Left renal pelvis (tissue), 4 donors: ENCODE measurements around the gene SELENOK. TPM values are rescaled to one million over a fixed set of nuclear protein-coding genes. Genes with fewer than 3 reads are reported as not detected.

Source experiments
- DNase-seq, 4 donors: peaks; one replicate each; pipeline ENCODE4 v3.0.0-alpha.2; 2013; ENCODE audit warnings: low read depth in 4 of 4, low spot score in 3 of 4
- polyA plus RNA-seq, 4 donors: library from polyadenylated mRNA; unstranded; fragments of 120-200 nt; gene quantifications; one replicate each; pipeline ENCODE4 v1.2.1, GENCODE V29; 2013; ENCODE audit not compliant: insufficient read length in 4 of 4

SELENOK gene
- polyA plus RNA-seq, 4 donors: 61.9 to 85.7 (median 75.6) TPM

DNA sequence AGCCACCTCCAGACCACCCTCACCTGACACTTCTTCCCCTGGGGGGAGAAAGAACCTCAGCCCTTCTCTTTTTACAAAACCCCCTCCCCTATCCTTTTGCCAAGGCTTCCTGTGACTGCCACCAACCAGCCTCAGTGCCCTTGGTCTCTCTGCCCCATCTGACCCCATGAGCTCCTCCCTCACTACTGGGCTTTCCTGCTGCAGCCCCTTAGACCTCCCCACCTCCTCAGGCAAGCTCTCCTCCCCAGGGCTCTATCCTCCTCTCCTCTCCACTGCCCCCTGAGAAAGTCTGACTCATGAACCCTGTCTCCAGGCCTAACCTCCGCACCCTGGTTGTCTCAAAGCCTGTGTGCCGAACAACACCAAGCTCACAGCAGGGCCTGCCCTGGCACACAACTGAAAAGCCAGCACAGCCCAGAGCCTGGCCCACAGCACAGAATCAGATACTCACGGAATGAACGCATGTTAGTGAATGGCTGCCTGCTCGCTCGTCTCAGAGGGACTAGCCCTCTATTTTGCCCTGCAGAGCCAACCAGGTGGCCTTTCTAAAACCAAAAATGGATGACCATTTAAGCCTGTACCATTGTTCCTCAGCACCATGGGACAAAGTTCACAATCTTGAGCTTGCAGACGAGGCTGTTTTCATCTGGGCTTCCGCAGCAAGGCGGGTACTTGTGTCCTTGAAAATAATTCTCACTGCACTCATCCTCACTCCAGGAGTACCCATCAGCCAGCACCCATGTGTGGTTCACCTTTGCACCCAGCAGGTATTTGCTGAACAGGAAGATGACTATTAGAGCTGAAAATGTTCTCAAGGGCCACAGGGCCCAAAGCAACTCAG lies 47.2 kb downstream of the SELENOK start:
- no peak for DNase-seq

DNA sequence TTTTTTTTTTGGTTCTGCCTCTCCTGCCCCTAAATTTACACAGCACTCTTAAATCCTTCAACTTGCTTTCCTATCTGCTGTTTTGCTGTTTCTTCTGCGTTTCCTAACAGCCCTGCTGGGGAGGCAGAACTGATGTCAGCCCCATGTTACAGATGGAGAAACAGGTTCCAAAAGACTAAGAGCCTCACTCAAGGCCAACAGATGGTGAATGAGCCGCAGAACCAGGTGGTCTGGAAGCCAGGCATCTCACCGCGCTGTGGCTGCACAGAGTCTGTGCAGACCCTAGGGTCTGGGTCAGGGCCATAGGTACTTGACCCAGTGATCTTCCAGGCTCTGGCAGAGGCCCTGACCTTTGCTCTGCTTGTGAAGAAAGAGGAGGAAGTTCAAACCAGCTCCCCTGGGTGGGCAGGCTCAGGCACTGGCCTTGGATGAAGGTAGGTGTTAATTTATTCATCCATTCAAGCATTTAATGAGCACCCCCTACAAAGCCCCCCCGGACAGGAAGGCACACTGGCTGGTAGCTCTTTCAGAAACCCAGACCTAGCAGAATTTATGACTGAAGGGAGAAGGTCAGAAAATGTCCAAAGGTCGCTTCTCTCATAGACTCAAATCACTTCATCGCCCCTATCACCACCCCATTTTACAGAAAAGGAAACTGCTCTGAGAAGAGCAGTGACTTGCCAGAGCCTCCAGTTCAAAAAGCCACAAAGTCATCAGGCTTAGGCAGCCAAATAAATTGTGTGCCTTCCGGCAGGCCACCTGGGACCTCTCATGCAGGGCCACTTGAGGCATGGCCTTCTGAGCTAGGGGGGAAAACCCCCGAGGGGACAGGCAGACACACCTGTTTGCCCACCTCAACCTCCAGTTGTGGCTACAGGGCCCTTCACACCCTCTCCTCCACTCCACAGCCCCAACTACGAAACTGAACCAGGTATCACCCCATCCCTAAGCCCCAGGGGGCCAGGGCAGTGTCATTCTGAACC lies 48.2 kb downstream of the SELENOK start:
- DNase-seq: no peak

DNA sequence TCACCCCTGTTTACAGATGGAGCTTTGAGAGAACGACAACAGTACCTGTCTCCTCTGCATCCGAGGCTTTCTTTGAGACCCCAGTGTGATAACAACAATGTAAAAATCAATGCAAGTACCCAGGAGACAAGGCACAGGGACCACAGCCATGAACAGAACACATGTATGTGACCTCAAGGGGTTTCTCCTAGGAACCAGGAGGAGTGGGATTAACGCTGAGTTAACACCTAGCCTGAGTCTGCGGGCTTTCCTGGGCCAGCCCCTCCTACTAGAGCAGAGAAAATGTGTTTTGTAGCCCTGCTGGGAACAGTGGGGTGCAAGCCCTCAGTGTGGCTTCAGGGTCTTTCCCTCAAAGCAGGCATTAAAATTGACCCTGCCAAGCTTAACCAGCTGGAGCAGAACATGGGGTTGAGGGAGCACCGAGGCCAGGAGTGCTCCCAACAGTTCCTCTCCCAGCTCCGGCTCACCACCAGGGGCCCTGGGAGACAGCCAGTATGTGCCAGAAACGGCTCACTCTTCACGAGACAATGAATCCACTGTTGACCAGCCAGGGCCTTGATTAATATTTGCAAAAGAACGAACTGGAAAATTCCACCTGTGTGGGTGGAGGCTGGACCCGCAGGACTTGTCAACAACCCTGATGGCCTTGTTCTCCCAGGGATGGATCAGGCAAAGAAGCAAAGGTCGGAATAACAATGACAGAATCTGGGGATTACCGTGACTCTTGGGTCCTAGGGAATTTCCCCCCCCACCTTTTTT lies 49.0 kb downstream of the SELENOK start:
- DNase-seq: no peak

DNA sequence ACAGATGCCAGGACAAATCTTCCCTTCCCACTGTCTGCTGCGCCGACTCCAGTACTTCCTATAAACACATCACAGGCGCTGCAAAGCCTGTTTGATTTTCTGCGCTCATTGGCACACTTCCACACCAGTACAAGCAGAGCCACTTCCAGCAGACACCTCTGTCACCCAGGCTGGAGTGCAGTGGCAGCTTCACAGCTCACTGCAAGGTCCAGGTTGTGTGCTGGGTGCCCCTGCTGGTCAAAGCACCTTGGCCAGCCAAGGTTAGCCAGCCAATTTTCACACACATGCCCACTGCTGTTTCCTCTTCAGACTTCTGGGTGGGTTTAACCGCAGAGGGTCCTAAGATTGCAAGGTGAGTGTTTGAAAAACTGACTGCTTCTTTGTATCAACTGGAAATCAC lies 50.4 kb downstream of the SELENOK start:
- no peak for DNase-seq

DNA sequence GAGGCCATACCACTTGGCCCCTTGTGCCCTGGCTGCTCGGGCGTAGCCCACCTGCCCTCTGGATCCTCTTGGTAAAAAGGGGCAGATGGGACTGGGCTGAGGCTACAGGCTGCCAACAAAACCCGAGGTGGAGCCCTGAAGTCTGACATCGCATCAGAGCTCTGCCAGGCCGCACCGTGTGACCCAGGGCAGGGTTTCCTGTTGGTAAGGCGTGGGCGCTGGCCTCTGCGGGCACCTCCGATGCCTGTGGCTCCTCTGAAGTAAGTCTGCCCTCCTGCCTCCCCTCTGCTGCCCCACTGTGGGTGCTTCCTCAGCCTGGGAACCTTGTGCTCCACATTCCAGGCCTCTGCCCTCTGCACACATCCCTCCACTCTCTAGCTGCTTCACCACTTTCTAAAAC lies 54.3 kb downstream of the SELENOK start:
- DNase-seq: no peak

DNA sequence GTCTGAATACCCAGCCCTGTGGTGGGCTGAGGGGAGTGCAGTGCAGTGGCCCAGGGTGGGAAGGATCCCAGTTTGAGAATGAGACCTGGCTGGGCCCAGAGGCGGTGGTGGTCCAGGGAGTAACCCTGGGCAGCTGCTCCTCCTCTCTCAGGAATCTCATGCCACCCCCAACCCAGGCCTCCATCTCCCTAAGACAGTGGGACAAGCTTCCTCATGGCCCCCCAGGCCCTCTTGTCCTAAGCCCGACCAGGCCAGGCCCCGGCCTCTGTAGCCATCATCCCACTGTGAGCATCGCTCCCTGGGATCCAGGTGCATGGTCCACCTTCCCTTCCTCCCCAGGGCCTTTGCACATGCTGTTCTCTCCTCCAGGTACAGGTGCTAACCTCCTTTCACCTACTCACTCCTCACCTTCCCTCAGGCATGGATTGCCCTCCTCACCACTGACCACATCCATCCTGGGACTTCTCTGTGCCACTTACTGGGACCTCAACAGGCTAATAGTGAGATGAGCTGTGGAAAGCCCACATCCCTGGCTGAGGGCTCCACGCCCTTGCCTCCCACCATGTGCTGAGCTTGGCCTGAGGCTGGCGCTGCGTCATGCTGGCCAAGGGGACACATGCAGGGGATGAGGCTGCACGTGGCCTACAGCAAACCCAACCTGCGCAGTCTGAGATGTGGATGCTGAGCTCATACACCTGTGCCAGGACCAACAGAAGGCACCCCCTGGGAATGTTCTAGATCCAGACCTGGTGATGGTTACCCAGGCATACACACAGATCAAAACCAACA lies 55.4 kb downstream of the SELENOK start:
- DNase-seq: no peak

DNA sequence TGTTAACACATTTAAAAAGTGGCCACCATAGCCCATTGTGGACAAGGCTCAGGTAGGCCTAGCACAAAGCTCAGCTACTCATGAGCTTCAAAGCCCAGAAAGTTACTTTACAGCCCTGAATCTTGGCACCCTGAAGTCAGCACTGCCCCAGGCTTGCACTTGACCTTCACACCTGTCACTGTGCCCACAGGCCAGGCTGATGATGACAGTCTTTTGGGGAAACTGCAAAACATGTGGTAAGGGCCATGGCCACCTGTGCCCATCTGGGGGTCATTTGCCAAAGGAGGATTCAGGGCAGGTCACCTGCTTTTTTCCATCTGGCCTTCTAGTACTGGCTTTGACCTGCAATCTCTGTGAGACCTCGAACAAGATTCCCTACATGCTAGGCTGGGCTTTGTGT lies 56.4 kb downstream of the SELENOK start:
- no peak for DNase-seq

DNA sequence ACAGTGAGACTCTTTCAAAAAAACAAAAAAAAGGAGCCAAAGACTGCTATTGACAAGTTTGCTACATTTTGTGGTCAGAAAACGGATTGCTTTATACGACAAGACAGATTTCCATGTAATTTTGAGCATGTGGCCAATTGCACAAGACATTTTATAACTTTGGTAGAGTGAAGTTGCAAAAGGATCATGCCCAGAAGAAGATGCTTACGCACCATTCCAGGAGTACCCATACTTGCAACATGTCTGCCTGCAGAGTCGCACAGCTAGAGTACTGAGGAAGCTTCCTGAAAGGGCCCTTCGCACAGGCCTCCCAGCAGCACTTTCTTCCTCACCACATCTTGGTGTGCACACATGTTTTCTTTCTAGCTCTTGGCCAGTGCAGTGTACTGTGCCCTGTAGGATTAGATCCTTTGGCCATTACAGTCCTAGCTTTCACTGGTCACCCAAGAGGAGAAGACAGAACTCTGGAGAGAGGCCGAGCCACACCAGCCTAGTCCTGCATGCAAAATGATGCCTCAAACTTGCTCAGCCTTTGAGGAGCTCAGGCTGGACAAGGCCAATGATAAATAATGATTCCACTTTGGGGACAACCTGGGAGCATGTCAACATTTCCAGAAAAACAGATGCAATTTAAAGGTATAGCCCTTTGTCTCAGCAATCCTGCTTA lies 57.1 kb downstream of the SELENOK start:
- no peak for DNase-seq

Other genes with a start within 250 kb of the SELENOK start
- 1 to 10 TPM; 2.4 to 10.0 (median 6.7) TPM for gene CHDH, start 45.4 kb downstream of the SELENOK start, polyA plus RNA-seq
- gene IL17RB, start 45.3 kb downstream of the SELENOK start, polyA plus RNA-seq: 10 to 100 TPM in 3 of 4 donors, 1 to 10 TPM in 1; 8.4 to 18.8 (median 14.2) TPM
- gene ACTR8, start 9.7 kb downstream of the SELENOK start, polyA plus RNA-seq: 10 to 100 TPM; 27.8 to 47.4 (median 41.1) TPM
- gene CACNA2D3, start 230.7 kb upstream of the SELENOK start, polyA plus RNA-seq: 1 to 10 TPM; 1.6 to 3.2 (median 2.3) TPM